Globus pallidus (tissue), 1 donor: ENCODE data around the gene TRPM3.

Experiments used
- DNase-seq: peaks from one replicate; pipeline ENCODE4 v3.0.0-alpha.2; 2015; ENCODE audit warnings: low spot score

TRPM3 gene

GRCh38 chr9:71121275-71122021, at the start of gene TRPM3:
Gene TRPM3, minus strand, starts transcription at chr9:71121621. Its CDS starts 267 bp downstream, at chr9:71121354.
- no peak for DNase-seq

GRCh38 chr9:71168418-71168817, 47.0 kb upstream of the TRPM3 start:
- DNase-seq: no peak

GRCh38 chr9:71162126-71162525, 40.7 kb upstream of the TRPM3 start:
- no peak for DNase-seq

GRCh38 chr9:71157731-71158130, 36.3 kb upstream of the TRPM3 start:
- DNase-seq: no peak

GRCh38 chr9:71147368-71147767, 25.9 kb upstream of the TRPM3 start:
- DNase-seq: no peak

GRCh38 chr9:71146511-71146910, 25.1 kb upstream of the TRPM3 start:
- no peak for DNase-seq

GRCh38 chr9:71145179-71145578, 23.8 kb upstream of the TRPM3 start:
- no peak for DNase-seq

- DNase-seq: no peak
Measured at GRCh38 chr9:71144495-71144894, 23.1 kb upstream of the TRPM3 start.

- DNase-seq: no peak
Measured at GRCh38 chr9:71136696-71137095, 15.3 kb upstream of the TRPM3 start.

- no peak for DNase-seq
Measured at GRCh38 chr9:71131145-71131544, 9.7 kb upstream of the TRPM3 start.

GRCh38 chr9:71130521-71130920, 9.1 kb upstream of the TRPM3 start:
- DNase-seq: no peak

- no peak for DNase-seq
Measured at GRCh38 chr9:71128796-71129195, 7.4 kb upstream of the TRPM3 start.

- DNase-seq: no peak
Measured at GRCh38 chr9:71127301-71127700, 5.9 kb upstream of the TRPM3 start.

- DNase-seq: no peak
Measured at GRCh38 chr9:71122421-71122820, 1.0 kb upstream of the TRPM3 start.

- no peak for DNase-seq
Measured at GRCh38 chr9:71122022-71122275, 528 bp upstream of the TRPM3 start.

- DNase-seq: no peak
Measured at GRCh38 chr9:71120501-71121247, 747 bp downstream of the TRPM3 start.

GRCh38 chr9:71119746-71120145, 1.7 kb downstream of the TRPM3 start:
- DNase-seq: no peak

GRCh38 chr9:71118324-71118723, 3.1 kb downstream of the TRPM3 start:
- DNase-seq: no peak

GRCh38 chr9:71115448-71115975, 5.9 kb downstream of the TRPM3 start:
- peak; percentile 69 for DNase-seq

- DNase-seq: no peak
Measured at GRCh38 chr9:71112866-71113265, 8.6 kb downstream of the TRPM3 start.

GRCh38 chr9:71108937-71109336, 12.5 kb downstream of the TRPM3 start:
- no peak for DNase-seq

GRCh38 chr9:71106992-71107391, 14.4 kb downstream of the TRPM3 start:
- DNase-seq: no peak

GRCh38 chr9:71105192-71105591, 16.2 kb downstream of the TRPM3 start:
- no peak for DNase-seq

- DNase-seq: no peak
Measured at GRCh38 chr9:71098801-71099200, 22.6 kb downstream of the TRPM3 start.
